Measurements from ENCODE around the gene OR7A17.

The OR7A17 gene

GRCh38 chr19:14886032-14886431 lies at the start of gene OR7A17:
OR7A17 (minus strand) TSS chr19:14886132; CDS start chr19:14881355, 4,777 bp downstream.
- DNase-seq: no peak

GRCh38 chr19:14933506-14933905 lies 47.6 kb upstream of the OR7A17 start:
- DNase-seq: no peak

GRCh38 chr19:14916848-14917247 lies 30.9 kb upstream of the OR7A17 start:
- DNase-seq: no peak

- DNase-seq: no peak
These were observed 29.2 kb upstream of the OR7A17 start for GRCh38 chr19:14915116-14915515.

- DNase-seq: no peak
These were observed 20.8 kb upstream of the OR7A17 start for GRCh38 chr19:14906711-14907110.

- DNase-seq: no peak
These were observed 15.8 kb upstream of the OR7A17 start for GRCh38 chr19:14901675-14902260.

- DNase-seq: no peak
These were observed 4.9 kb upstream of the OR7A17 start for GRCh38 chr19:14890643-14891379.

GRCh38 chr19:14889994-14890642 lies 4.2 kb upstream of the OR7A17 start:
- DNase-seq: no peak

GRCh38 chr19:14871619-14872230 lies 14.2 kb downstream of the OR7A17 start:
- DNase-seq: no peak

- no peak for DNase-seq
These were observed 17.4 kb downstream of the OR7A17 start for GRCh38 chr19:14868497-14868896.

- DNase-seq: no peak
These were observed 37.1 kb downstream of the OR7A17 start, which contains the start of gene OR7A10 for GRCh38 chr19:14848822-14849221. OR7A10 (minus strand) TSS chr19:14848922; CDS start chr19:14841877, 7,045 bp downstream.

GRCh38 chr19:14843578-14843977 lies 42.4 kb downstream of the OR7A17 start:
- DNase-seq: no peak

- DNase-seq: no peak
These were observed 42.8 kb downstream of the OR7A17 start for GRCh38 chr19:14843169-14843568.

GRCh38 chr19:14840206-14840605 lies 45.7 kb downstream of the OR7A17 start:
- no peak for DNase-seq

- no peak for DNase-seq
These were observed 48.5 kb downstream of the OR7A17 start for GRCh38 chr19:14837391-14837790.

- DNase-seq: no peak
These were observed 50.9 kb downstream of the OR7A17 start, which contains the start of the genes OR7A5 and OR7C1 for GRCh38 chr19:14835011-14835410. OR7A5 (minus strand) TSS chr19:14835185; CDS start chr19:14828241, 6,944 bp downstream. OR7C1 (minus strand) TSS chr19:14835185; CDS start chr19:14800136, 35,049 bp downstream.

- DNase-seq: no peak
These were observed 55.2 kb downstream of the OR7A17 start for GRCh38 chr19:14830702-14831101.
